ENCODE measurements around the gene NUDT8.
"Not testable (repeated sequence)": the region's sequence is repeated elsewhere in the genome, so short reads cannot be mapped to it uniquely, and the experiment has no call there.

The NUDT8 gene
- 1.4 to 2.1 reads per million in 2 donors for total RNA-seq

- DNase-seq = peak; percentile 77
Observed at GRCh38 chr11:67629386-67630227, at the start of gene NUDT8. TSS of gene NUDT8 (minus strand) at chr11:67629937. CDS start at chr11:67629911, 26 bp downstream.

DNA sequence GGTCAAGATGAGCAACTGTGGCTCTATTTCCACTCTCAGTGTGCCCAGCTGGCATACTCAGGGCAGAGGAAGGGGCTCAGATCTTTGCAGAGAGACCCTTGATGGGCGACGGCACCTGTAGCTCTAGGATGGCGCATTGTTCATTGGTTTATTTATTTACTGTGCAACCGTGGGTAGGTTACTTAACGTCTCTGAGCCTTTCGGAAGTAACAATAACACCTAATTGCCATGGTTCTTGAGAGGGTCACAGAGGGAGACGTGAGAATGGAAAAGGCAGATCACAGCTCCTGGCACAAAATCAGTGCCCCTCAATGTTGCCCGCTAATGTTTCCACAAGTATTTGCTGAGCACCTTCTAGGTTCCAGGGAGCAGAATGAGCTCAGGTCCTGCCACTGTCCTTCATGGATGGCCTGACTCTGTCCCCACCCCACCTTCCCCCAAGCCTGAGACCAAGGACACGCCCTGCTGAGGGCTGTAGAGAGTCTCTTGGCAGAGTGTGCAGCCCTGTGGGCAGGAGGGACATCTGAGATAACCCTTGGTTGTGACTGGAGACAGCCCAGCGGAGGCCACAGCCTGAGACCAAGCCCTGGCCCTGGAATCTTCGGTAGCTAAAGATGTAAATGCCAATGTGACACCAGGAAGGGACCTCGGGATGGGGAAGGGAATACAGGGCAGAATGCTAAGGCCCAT, 45.5 kb upstream of the NUDT8 start:
- no peak for DNase-seq

DNA sequence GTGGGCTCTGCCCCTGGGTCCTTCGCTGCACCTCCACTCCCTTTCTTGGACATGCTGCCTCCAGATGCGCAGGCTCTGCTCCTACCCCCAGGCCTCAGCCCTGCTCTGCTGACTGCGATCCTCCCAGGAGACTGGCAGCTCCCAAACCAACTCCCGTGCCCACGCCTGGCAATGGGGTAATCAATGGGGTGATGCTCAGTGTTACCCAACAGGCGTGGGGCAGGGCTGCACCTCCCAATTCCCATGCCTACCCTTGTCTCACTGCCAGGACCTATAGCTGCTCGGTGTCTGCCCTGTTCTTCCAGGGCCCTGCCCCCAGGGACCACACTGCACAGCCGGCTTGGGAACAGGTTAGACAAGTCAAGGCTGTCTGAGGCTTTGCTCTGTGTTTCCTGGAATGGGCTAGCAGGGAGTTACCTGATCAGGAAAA, 44.7 kb upstream of the NUDT8 start, which contains the start of gene ALDH3B2:
ALDH3B2 (minus strand) TSS at position 182 of the 430 bp plus-strand sequence. CDS start 7,688 bp downstream, outside the sequence.
- no peak for DNase-seq

GRCh38 chr11:67673902-67674301, 44.2 kb upstream of the NUDT8 start:
- no peak for DNase-seq

- no peak for DNase-seq
Observed at GRCh38 chr11:67673358-67673757, 43.6 kb upstream of the NUDT8 start.

DNA sequence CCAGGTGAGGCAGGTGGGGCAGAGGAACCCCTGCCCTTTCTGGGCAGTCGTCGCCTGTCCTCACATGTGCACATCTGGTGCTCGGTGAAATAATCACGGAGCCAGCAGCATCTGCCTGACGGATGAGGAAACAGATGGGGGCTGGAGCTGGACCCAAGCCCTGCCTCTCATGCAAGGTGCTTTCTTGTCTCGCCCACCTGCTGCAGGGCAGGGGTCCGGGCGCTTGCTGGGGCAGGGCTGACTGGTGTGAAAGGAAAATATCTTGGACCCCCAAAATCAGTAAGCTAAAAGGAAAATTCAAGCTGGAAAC, 41.4 kb upstream of the NUDT8 start:
- no peak for DNase-seq

DNA sequence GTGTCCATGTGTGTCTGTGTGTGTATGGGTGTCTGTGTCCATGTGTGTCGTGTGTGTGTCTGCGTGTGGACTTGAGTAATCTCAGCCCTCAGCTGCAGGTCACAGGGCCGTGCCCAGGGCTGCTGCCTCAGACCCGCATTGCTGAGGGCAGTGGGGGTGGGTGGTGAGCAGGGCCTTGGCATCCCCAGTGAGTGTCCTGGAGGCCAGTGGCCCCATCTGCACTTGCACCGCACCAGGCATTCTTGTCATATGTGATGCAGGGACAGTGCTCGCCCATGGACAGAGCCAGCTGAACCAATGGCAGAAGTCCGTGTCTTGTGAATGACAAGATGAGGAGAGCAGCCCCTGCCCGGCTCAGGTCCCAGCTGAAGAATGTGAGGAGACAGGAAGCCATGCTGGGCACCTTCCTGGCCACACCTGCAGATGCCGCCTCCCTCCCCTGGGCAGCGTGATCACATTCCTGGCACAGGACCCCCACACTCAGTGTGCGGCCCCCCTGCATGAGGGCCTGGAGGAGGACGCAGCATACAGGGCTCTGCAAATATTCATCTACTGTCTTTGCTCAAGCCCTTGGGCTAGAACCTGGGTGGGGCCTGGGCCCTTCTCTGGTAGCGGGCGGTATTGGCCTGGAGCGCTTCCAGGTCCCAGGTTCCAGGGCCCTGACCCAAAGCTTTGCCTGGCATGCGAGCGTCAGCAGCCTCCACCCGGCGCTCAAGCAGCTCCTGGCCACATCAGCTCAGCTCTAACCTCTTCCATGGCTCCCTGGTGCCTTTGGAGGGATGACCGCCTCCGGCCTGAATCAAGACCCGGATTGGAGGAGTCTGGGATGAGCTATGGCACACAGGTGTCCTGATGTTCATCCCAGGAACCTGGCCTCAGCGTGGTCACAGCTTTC, 40.8 kb upstream of the NUDT8 start:
- DNase-seq = no peak

- no peak for DNase-seq
Observed at GRCh38 chr11:67668192-67668551, 38.4 kb upstream of the NUDT8 start.

DNA sequence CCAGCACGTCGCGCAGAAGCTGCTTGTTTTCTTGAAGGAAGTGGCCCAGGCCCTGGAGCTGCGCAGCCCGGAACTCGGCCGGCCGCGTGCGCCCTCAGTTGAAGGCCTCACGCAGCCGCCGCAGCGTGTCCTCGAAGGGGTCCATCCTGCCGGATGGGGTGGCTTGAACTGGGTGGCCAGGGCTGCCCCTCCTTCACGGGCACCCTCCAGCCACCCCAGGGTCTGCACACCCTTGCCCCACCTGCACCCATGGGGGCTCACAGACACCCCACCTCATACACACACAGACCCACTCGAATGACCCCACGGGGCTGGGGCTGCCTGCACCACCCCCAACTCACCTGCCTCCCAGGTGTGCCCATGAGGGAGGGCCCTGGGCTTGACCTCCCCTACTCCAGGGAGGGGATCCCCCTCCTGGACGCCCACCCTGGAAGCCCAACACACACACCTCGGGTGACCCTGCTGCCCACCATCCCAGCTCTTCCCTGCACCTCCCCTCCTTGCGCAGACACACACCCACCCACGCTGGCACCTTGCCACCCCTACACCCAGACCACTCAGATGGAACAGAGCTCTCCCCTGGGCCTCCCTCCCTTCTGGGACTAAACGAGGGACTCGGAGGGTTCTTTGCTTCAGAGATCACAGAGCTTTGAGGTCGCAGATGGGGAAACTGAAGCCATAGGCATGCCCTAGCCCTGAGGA, 37.9 kb upstream of the NUDT8 start:
- DNase-seq = no peak

DNA sequence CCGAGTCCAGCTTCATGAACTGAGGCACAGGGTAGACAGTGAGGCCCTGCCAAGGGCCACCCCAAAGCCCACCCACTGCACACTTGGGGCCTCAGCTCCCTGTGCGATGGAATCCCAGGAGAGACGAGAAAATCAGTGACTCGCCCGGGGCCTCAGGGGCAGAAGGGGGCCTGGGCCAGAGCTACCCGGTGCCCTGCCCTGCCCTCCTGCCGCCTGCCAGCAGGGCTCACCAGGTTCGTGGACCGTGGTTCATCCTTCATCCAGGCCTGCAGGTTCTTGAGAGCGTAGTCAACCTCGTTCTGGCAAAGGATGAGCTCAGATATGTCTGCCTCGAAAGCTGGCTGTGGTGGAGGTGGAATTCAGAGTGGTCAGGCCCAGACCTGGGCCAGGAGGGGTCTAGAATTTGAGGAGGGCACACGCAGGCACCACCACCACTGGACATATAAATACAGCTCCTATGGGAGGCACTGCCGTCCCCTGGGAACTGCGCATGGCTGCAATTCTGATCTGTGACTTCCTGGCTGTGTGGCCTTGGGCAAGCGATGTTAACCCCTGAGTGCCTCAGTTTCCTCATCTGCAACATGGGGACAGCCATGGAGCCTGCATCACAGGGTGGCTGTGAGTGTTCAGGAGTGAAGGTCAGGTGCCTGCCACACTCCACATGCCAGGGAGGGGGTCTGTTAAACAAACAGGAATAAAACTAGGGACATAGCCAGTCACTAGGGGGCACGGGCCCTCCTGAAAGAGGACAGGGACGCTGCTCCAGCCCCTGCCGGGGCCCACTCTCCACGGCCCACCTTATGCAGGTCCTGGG, 37.1 kb upstream of the NUDT8 start:
- no peak for DNase-seq

- no peak for DNase-seq
Observed at GRCh38 chr11:67666303-67666645, 36.5 kb upstream of the NUDT8 start.

GRCh38 chr11:67665541-67666302, 36.0 kb upstream of the NUDT8 start:
- no peak for DNase-seq

DNA sequence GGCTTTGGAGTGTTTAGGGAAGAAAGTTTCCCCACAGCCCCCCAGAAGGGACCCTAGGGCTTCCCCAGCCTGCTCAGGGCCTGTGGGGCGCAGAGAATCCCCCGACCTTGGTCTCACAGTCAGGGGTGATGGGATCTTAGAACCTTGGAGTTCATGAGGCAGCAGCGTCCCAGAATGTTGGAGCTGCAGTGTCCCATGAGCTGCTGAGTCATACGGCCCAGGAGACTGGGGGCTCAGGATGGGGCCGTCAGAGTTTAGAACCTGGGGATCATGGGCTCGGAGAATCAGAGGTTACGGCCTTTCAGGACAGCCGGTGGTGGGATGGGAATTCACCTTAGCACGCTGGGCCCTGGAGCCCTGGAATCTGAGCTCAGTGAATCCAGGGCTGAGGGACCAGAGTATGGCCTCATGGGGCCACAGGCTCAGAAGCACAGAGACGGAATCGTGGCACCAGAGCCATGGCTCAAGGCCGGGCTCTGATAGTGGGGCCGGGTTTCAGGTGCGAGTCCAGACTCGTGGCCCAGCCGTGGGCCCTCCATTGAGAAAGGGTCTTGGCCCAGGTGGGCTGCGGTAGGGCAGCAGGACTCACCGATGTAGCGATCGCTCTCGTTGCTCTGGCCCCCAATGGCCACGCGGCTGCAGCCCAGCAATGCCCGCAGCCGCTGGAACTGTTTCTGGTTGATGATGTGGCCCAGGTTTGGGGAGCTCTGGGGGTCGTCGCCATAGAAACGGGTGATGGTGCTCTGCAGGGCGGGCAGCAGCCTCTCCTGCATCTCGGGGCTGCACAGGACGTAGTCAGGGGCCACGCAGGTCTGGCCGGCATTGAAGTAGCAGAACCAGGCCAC, 35.2 kb upstream of the NUDT8 start:
- no peak for DNase-seq

DNA sequence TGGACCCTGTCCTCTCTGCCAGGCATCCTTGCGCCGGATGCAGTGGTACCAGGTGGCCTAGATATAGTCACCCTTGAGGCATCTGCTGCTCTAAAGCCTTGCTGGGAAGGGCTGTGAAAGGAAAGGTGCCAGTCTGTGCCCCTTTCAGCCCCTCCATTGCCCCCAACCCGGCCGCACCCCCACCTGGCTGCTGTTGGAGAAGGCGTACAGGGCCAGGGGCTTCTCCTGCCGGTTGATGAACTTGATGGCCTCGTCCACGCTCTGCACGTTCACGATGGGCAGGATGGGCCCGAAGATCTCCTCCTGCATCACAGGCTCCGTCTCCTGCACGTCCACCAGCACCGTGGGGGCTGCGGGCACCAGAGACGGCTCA, 34.5 kb upstream of the NUDT8 start:
- DNase-seq = no peak

GRCh38 chr11:67663532-67664212, 33.9 kb upstream of the NUDT8 start:
- DNase-seq = no peak

- no peak for DNase-seq
Observed at GRCh38 chr11:67662835-67663531, 33.2 kb upstream of the NUDT8 start.

DNA sequence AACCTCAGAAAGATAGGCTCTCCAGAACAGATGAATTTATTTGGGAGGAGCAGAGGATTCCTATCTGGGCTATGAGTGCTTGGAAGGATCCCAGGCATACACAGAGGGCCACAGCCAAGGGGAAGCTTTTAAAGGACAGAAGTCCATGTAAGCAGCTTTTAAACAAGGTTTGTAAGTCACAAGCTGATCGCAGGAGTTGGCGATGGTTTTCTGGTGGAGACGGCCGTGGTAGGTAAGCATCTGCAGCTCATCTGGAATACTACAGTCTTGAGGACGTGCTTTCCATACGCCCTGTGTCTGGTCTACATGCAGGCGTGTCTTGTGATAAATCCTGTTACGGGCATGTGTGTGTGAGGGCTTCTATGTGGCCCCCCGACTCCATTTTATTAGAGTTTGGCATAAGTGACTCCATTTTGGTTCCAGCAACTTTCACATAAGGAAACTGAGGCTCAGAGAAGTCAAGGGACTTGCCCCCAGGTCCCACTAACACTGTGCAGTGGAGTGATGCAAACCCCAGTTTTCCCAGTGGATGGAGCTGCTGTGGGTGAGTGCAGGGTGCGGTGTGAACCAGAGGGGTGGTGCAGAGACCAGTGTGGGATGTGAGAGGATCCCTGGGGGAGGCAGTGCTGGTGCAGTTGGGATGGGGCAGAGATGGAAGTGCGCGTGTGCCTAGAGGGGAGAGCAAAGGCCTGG, 32.6 kb upstream of the NUDT8 start:
- DNase-seq = no peak

DNA sequence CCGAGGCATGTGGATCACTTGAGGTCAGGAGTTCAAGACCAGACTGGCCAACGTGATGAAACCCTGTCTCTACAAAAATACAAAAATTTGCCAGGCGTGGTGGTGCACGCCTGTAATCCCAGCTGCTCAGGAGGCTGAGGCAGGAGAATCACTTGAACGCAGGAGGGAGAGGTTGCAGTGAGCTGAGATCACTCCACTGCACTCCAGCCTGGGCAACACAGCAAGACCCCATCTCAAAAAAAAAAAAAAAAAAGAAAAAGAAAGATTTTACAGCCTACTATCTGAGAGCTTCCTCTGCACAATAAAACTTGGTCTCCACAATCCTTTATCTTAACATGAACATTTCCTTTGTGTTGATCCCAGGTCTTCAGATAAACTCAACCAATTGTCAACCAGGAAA, 31.0 kb upstream of the NUDT8 start:
- not testable (repeated sequence) for DNase-seq
